Fibroblast of lung (primary cell): ENCODE results near the gene FOXB1.

Experiments
- EZH2 ChIP-seq: IDR thresholded peaks from 2 replicates; pipeline ENCODE4 v1.5.1; 2012; ENCODE audit warnings: low read length, control low read depth, mild to moderate bottlenecking; ENCODE audit errors: missing control alignments
- TF ChIP-seq, protein P1 (sequence below), 2 donors: IDR thresholded peaks in 1 of 2; conservative IDR thresholded peaks in 1 of 2; 1 replicate in 1 of 2; 2 replicates in 1 of 2; pipeline ENCODE4 v1.5.1; 2011 to 2012; ENCODE audit warnings: low read length in 2 of 2, control low read depth in 1 of 2, inconsistent platforms in 1 of 2, low read depth in 1 of 2, mild to moderate bottlenecking in 1 of 2

DNA sequence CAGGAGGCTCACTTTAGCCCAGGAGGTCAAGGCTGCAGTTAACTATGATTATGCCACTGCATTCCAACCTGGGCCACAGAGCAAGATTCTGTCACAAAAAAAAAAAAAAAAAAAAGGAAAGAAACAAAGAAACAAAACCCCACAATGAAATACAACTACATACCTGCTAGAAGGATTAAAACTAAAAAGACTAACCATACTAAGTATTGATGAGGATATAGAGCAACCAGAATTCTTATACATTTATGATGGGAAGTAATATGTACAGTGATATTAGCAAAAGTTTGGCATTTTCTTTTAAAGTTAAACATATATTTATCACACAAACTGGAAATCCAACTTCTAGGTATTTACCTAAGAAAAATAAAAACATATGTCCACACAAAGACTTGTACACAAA, 40.2 kb upstream of the FOXB1 start:
- TF ChIP-seq EZH2: no peak
- TF ChIP-seq, protein P1, sequence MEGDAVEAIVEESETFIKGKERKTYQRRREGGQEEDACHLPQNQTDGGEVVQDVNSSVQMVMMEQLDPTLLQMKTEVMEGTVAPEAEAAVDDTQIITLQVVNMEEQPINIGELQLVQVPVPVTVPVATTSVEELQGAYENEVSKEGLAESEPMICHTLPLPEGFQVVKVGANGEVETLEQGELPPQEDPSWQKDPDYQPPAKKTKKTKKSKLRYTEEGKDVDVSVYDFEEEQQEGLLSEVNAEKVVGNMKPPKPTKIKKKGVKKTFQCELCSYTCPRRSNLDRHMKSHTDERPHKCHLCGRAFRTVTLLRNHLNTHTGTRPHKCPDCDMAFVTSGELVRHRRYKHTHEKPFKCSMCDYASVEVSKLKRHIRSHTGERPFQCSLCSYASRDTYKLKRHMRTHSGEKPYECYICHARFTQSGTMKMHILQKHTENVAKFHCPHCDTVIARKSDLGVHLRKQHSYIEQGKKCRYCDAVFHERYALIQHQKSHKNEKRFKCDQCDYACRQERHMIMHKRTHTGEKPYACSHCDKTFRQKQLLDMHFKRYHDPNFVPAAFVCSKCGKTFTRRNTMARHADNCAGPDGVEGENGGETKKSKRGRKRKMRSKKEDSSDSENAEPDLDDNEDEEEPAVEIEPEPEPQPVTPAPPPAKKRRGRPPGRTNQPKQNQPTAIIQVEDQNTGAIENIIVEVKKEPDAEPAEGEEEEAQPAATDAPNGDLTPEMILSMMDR (conservative IDR thresholded peaks at IDR 0.05 in 1 of 2, IDR thresholded peaks at IDR 0.05 in 1 of 2; ENCODE audit: low read depth in 1 of 2, low read length in 2 of 2): no peak
